Endothelial cell of umbilical vein (primary cell): ENCODE measurements around the gene ISM2. TPM values are rescaled to one million over a fixed set of nuclear protein-coding genes. Genes with fewer than 3 reads are reported as not detected.

Experiments used
- BruUV-seq: library from RNA; stranded (reverse); fragments of 400-500 nt; replicated peaks from 2 replicates; lab custom pipeline; 2021; lab: Mats Ljungman, UMichigan
- CTCF ChIA-PET: fragments of 300-600, 350-600 bp; sonication (Branson Sonifier 250); formaldehyde crosslinking; loops from one replicate; lab custom pipeline; 2021; ENCODE audit warnings: antibody characterized with exemption, inconsistent platforms; lab: Charles Lee
- POLR2A ChIA-PET: fragments of 300-600, 350-600 bp; sonication (Branson Sonifier 250); formaldehyde crosslinking; loops from one replicate; lab custom pipeline; 2021; ENCODE audit warnings: antibody characterized with exemption, inconsistent platforms; lab: Charles Lee
- DNase-seq: peaks from one replicate; pipeline ENCODE4 v3.0.0-alpha.2; 2011; ENCODE audit warnings: low read depth, low spot score
- FAIRE-seq: peaks from 2 replicates; lab custom pipeline; 2011; peaks lifted over from hg19 to GRCh38; lab: Jason Lieb, UNC
- H2AFZ ChIP-seq: 2 replicates; pipeline ENCODE4 v1.6.0; 2012; ENCODE audit warnings: low read depth, low read length, control low read depth, inconsistent platforms
- H3K27ac ChIP-seq: 2 replicates; pipeline ENCODE4 v1.5.1; 2011; ENCODE audit warnings: low read depth, mild to moderate bottlenecking, control low read depth, low read length, moderate library complexity; ENCODE audit not compliant: insufficient read depth
- H3K27me3 ChIP-seq, 2 experiments: 2 replicates each; pipeline versions ENCODE4 v1.6.0 to v1.6.1; 2011; ENCODE audit warnings: low read length in 2 of 2, mixed read lengths in 1 of 2; ENCODE audit not compliant: control insufficient read depth in 2 of 2, insufficient read depth in 2 of 2
- H3K36me3 ChIP-seq, 2 experiments: 2 replicates in 1 of 2; 3 replicates in 1 of 2; pipeline ENCODE4 v1.5.1; 2011; ENCODE audit warnings: low read length in 2 of 2, mild to moderate bottlenecking in 1 of 2, moderate library complexity in 1 of 2; ENCODE audit not compliant: control insufficient read depth in 2 of 2, insufficient read depth in 2 of 2; ENCODE audit errors: extremely low read depth in 1 of 2
- H3K4me1 ChIP-seq: 3 replicates; pipeline ENCODE4 v1.5.1; 2011; ENCODE audit warnings: mild to moderate bottlenecking, low read length; ENCODE audit not compliant: control insufficient read depth, insufficient read depth; ENCODE audit errors: extremely low read depth
- H3K4me2 ChIP-seq: 2 replicates; pipeline ENCODE4 v1.6.1; 2011; ENCODE audit warnings: low read length, control low read depth, mixed read lengths; ENCODE audit not compliant: insufficient read depth
- H3K4me3 ChIP-seq, 3 experiments: fragments of 200-600 bp in 1 of 3; sonication (generic), shearing (Covaris generic) in 1 of 3; replicated peaks in 1 of 3; 2 replicates each; pipeline ENCODE4 v1.5.1; 2011 to 2016; ENCODE audit warnings: control low read depth in 3 of 3, low read length in 3 of 3, mild to moderate bottlenecking in 2 of 3, inconsistent platforms in 1 of 3, low read depth in 1 of 3, moderate library complexity in 1 of 3; ENCODE audit not compliant: insufficient read depth in 1 of 3
- H3K79me2 ChIP-seq: 2 replicates; pipeline ENCODE4 v1.6.0; 2012; ENCODE audit warnings: low read length, inconsistent platforms; ENCODE audit not compliant: control insufficient read depth, insufficient read depth
- H3K9ac ChIP-seq: replicated peaks from 2 replicates; pipeline ENCODE3; 2011; ENCODE audit warnings: low read length, control low read depth; ENCODE audit not compliant: insufficient read depth; ENCODE audit errors: extremely low read depth
- H3K9me1 ChIP-seq: replicated peaks from 3 replicates; pipeline ENCODE4 v1.6.0; 2011; ENCODE audit warnings: mild to moderate bottlenecking, low read length; ENCODE audit not compliant: control insufficient read depth, insufficient read depth; ENCODE audit errors: extremely low read depth
- H3K9me3 ChIP-seq: replicated peaks from 2 replicates; pipeline ENCODE4 v1.5.1; 2012; ENCODE audit warnings: low read length, inconsistent platforms; ENCODE audit not compliant: control insufficient read depth, insufficient read depth
- H4K20me1 ChIP-seq: replicated peaks from 2 replicates; pipeline ENCODE3; 2011; ENCODE audit warnings: mild to moderate bottlenecking, low read length; ENCODE audit not compliant: control insufficient read depth, insufficient read depth; ENCODE audit errors: extremely low read depth
- CTCF ChIP-seq, 2 donors: IDR thresholded peaks; 1 replicate in 1 of 2; 2 replicates in 1 of 2; pipeline ENCODE4 v1.5.1; 2011; ENCODE audit warnings: low read length in 2 of 2, mild to moderate bottlenecking in 2 of 2, moderate library complexity in 2 of 2, control low read depth in 1 of 2, inconsistent platforms in 1 of 2, low read depth in 1 of 2; ENCODE audit not compliant: insufficient read depth in 1 of 2; ENCODE audit errors: extremely low read depth in 1 of 2
- FOS ChIP-seq: IDR thresholded peaks from 2 replicates; pipeline ENCODE4 v1.6.1; 2011; ENCODE audit warnings: mild to moderate bottlenecking, low read length, moderate library complexity, borderline replicate concordance; ENCODE audit not compliant: insufficient read depth
- GATA2 ChIP-seq: IDR thresholded peaks from 2 replicates; pipeline ENCODE4 v1.7.0; 2011; ENCODE audit warnings: low read depth, mild to moderate bottlenecking, moderate library complexity, mixed read lengths, low read length; ENCODE audit not compliant: insufficient read length, insufficient read depth
- JUN ChIP-seq: IDR thresholded peaks from 2 replicates; pipeline ENCODE4 v1.6.1; 2011; ENCODE audit warnings: borderline replicate concordance, low read depth; ENCODE audit not compliant: insufficient read length, insufficient read depth
- MAX ChIP-seq: IDR thresholded peaks from 2 replicates; pipeline ENCODE4 v1.6.1; 2011; ENCODE audit not compliant: insufficient read depth, insufficient read length
- MYC ChIP-seq: IDR thresholded peaks from one replicate; pipeline ENCODE4 v1.6.1; 2011; ENCODE audit warnings: mild to moderate bottlenecking, low read depth, low read length
- POLR2A ChIP-seq: IDR thresholded peaks from 2 replicates; pipeline ENCODE4 v1.6.1; 2012; ENCODE audit warnings: low read depth, mild to moderate bottlenecking, control low read depth, low read length
- POLR2AphosphoS5 ChIP-seq: IDR thresholded peaks from 2 replicates; pipeline ENCODE4 v1.6.1; 2012; ENCODE audit warnings: low read depth, mild to moderate bottlenecking, control low read depth, low read length, moderate library complexity; ENCODE audit not compliant: insufficient read depth
- dilution Hi-C: fragments of 300-500 bp; cut with MboI; formaldehyde crosslinking; loops from one replicate; pipeline ENCODE4 v1.15.0; 2019; ENCODE audit warnings: low sequenced_read_pairs; ENCODE audit not compliant: extremely low pct_ligation_motif_present
- intact Hi-C: fragments of 100-400 bp; cut with micrococcal nuclease; formaldehyde crosslinking; loops from one replicate; pipeline ENCODE4 v1.10.0; 2022
- polyA plus RNA-seq, 4 experiments: library from polyadenylated mRNA; depleted of rRNA in 3 of 4; stranded (reverse) in 3 of 4; unstranded in 1 of 4; fragments of >200 nt; gene quantifications; 2 replicates each; pipeline versions ENCODE4 v1.2.1 to v1.2.3, GENCODE V29; 2011 to 2012; ENCODE audit warnings: missing spikeins in 1 of 4
- total RNA-seq: library from RNA; stranded (reverse); gene quantifications from 2 replicates; pipeline ENCODE4 v1.2.3, GENCODE V29; 2021

ISM2 gene
- total and polyA plus RNA-seq, 2 donors (not counting 3 experiments of a cell fraction or from before 2014, with no cell fraction given): not detected

- ChIA-PET POLR2A (no interaction called here), CTCF (interaction anchor here (1.8 kb wide), 1 partner anchor 20 kb away, joined by 5 read pairs; no protein-coding TSS in a partner anchor)
- DNase-seq: no peak
- TF ChIP-seq MAX (no peak), MYC (no peak), GATA2 (no peak), JUN (no peak), CTCF (IDR thresholded peaks at IDR 0.05; ENCODE audit: extremely low read depth in 1 of 2, insufficient read depth in 1 of 2, low read depth in 1 of 2, low read length in 2 of 2) (no peak), POLR2AphosphoS5 (no peak), FOS (no peak), POLR2A (no peak)
- Histone ChIP-seq H2AFZ (no peak overlapping the region), H3K79me2 (no peaks in the 10 kb centered on the region), H3K27ac (no peak overlapping the region), H4K20me1 (no peaks in the 10 kb centered on the region), H3K9ac (no peak overlapping the region), H3K9me1 (no peaks in the 10 kb centered on the region), H3K9me3 (no peaks in the 10 kb centered on the region), H3K27me3 (peaks cover 0 to 2% of the 10 kb centered on the region in 2 experiments), H3K4me1 (no peaks in the 10 kb centered on the region), H3K4me2 (no peak overlapping the region), H3K4me3 (no peak overlapping the region), H3K36me3 (no peaks in the 10 kb centered on the region)
- intact Hi-C loops: no loop called here
- BruUV-seq: no TSS peak
- FAIRE-seq: no peak
- dilution Hi-C loops: no loop called here
Measured at GRCh38 chr14:77478796-77479195, 19.8 kb downstream of the ISM2 start.
